Endometrium (tissue), 2 donors: ENCODE measurements around the gene ITGA3.
"Not testable (repeated sequence)": the region's sequence is repeated elsewhere in the genome, so short reads cannot be mapped to it uniquely, and the experiment has no call there.

ENCODE experiments used
- FAIRE-seq: peaks from 2 replicates; lab custom pipeline; 2012; peaks lifted over from hg19 to GRCh38; lab: Jason Lieb, UNC
- donor health status: control.
- donor health status: control.

ITGA3 gene

DNA sequence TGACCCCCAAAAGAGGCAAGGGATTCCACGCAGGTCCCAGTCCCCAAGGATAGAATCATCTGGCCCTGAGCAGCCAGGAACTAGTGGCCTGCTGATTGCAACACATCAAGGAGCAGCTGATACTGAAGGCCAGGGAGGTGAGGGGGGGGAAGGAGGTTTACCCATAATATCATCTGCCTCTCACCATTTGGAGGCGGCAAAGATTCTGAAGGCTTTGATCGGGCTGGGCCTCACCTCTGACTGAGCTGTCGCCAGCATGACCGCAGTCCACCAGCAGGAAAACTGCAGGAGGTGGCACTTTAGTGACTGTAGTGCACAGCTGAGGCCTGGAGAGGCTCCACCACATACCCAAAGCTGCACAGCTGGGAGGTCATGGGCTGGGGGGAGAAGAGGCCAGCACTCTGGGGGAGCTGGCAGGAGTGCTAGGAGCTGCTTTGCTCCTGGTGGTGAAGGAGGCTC lies 20.5 kb upstream of the ITGA3 start:
- FAIRE-seq = no peak

DNA sequence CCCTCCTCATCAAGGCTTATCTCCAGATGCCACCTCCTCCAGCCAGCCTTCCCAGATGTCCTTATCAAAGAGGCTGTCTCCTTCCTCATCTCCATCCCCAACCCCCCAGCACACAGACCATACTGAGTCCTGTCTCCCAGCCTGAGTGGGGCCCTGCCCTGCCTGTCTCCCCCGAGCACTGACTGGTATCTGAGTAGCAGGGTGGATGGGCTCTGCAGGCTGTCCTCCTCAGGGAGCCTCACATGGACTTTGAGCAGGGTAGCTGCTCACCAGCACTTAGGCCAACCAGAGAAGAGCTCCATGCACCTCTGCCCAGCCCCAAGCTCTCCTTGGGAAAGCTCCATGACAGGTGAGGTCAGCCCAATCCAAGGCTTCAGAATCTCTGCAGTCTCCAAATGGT lies 20.0 kb upstream of the ITGA3 start:
- FAIRE-seq = no peak

DNA sequence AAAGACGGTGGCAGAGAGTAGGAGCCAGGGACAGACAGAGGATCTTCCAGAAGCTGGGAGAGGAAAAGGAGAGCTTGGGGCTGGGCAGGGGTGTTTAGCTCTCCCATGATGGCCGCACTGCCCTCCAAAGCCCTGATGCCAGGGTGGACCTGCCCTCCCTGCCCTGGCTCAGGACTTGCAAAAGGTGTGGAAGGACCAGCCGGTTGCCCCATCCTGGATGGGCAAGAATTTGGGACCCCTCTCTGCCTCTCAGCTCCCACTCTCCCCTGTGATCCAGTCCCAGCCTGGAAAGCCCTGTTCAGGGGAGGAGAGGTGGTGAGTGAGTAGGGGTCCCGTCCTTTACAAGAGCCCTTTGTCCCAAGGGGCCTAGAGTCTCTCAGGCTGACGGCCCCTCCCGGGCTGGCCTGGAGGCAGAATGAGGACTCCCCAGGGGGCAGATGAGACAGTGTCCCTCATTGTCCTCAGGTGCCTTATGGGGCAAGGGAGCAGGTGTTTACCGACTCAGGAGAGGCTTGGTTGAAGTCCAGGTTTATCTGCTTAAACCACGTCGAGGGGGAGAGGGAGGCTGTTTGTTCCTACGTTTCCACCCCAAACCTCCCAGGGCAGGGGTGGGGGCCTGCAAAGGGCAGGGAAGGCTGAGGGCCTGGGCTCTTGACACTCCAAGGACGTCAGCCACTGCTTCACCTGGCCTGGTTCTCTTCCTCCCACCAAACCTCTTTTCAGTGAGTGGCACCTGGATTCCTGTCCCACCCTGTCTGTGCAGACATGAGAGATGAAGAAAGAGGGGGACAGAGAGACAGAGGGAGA lies 19.3 kb upstream of the ITGA3 start:
- no peak for FAIRE-seq

DNA sequence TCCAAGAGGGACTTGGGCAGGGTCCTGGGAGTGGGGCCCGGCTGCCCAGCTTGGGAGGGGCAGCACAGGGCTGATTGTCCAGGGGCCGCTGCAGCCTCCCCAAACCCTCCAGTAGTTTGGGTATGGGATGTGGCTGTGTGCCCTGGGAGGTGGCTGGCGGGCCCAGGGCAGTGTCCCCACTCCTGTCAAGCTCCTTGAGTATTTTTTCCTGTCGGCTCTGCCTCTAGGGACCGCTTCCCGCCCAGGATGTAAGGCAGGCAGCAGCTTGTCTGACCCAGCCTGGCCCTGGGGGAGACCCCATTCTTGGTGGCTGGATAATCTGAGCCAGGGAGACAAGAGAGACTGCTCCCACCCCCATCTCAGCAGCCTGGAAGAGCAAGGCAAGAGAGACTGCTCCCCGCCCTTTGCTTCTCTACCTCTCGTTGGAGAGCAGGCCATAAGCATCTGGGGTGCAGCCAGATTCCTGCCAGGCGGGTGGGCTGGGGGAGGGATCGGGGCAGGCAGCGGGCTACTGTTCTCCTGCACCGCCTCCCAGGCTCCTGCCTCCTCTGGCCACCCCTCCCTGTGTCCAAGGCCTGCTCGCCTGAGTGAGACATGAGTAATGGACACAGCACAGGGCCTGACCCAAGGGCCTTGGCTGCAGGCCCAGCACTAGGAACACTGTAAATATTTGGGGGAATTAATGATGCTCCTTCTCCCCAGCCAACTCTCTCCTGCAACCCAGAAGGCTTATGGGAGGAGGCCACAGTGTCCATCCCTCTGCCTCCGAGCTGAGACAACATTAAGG lies 18.4 kb upstream of the ITGA3 start:
- FAIRE-seq = no peak

DNA sequence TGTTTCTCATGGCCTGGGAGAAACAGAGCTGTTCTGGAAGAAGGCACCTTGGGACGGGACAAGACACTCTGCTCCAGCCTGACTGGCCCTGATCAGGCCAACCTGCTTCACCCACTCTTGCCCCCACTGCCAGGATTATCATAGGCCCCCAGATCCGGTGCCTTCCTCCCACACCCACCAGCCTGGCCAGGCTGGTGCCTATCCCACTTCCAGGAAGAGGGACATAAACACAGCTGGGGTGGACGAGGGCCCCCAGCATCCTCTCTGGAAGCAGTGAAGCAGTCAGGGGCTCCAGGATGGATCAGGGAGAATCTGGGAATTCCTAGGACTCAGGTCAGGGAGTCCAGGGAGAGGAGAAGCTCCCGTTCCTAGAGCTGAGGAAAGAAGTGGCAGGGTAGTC lies 16.9 kb upstream of the ITGA3 start:
- no peak for FAIRE-seq

DNA sequence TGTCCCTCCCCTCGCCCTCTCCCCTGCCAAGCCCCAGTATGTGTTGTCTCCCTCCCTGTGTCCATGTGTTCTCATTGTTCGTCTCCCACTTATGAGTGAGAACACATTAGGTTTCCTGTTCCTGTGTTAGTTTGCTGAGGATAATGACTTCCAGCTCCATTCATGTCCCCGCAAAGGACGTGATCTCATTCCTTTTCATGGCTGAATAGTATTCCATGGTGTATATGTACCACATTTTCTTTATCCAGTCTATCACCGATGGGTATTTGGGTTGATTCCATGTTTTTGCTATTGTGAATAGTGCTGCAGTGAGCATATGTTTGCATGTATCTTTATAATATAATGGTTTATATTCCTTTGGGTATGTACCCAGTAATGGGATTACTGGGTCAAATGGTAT lies 15.4 kb upstream of the ITGA3 start:
- not testable (repeated sequence) for FAIRE-seq

DNA sequence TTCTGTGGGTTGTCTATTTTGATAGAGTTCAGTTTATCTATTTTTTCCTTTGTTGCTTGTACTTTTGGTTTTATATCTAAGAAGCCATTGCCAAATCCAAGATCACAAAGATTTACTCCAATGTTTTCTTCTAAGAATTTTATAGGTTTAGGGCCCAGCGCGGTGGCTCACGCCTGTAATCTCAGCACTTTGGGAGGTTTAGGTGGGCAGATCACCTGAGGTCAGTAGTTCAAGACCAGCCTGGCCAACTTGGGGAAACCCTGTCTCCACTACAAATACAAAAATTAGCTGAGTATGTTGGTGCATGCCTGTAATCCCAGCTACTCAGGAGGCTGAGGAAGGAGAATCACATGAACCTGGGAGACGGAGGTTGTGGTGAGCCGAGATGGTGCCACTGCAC lies 13.7 kb upstream of the ITGA3 start:
- FAIRE-seq = no peak

DNA sequence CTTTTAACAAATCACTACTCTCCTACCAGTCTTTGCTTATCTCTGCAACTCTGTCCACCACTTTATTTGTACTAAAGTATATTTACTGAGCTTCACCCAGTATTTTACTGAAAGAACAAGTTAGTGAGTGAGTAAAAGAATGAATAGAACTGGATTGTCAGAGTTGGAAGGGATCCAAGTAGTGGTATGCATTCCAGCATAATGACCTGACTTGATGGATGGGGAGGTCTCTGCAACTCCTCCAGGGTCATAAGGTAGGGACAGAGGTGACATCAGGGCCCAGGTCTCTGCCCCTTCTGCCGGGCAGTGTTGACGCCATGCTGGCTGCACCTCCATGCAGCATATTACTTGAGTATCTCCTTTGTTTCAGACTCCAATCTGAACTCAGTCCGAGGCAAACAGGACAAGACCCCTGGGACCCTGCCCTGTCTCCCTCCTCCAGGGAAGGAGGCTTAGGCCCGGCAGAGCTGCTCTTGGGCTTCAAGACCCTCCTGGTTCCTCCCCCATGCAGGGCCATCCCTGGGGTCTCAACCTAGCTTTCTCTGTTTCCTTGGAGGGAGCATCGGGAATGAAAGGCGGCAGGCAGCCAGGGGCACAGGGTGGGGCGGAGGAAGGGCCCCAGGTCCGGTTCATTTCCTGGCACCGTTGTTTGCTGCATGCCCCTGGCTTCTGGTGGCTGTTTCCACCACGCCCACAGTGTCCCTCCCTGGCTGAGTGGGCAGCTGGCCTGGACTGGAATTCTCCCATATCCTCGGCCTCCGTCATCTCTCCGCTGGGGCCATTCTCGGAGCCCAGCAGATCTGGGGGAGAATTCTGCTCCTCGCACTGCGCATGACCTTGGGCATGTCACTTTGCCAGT lies 12.4 kb upstream of the ITGA3 start:
- no peak for FAIRE-seq

DNA sequence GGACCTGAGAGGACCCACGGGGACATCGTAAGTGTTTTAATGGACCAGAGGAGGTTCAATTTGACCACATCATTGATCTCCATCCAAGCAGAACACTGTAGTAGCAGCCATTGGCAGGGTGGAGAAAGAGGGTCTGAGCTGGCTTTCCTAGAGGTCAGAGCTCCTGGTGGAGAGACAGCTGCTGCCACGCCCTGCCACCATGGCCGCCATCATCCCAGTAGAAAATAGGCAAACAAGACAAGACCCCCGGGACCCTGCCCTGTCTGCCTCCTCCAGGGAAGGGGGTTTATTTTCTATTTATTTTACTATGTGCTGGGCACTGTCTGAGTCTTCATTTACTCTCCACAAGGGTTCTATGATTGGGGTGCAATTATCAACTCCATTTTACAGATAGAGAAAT lies 11.4 kb upstream of the ITGA3 start:
- FAIRE-seq = no peak

DNA sequence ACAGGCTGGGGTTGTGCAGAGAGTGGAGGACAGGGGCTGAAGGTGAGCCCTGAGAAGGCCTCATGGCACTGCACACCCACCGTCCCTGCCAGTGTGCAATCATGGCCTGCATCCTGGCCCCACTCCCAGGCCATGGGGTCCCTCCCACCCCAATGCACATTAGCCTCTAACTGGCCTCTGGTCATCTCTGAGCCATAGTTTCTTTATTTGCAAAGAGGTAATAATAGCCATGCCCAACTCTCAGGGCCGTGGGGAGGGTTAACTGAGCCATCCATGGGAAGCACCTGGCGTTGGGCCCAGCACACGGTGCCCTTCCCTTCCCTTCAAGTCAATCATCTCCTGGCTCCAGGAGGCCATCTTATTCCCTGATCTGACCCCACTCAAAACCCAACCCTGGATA lies 10.8 kb upstream of the ITGA3 start:
- FAIRE-seq = no peak

DNA sequence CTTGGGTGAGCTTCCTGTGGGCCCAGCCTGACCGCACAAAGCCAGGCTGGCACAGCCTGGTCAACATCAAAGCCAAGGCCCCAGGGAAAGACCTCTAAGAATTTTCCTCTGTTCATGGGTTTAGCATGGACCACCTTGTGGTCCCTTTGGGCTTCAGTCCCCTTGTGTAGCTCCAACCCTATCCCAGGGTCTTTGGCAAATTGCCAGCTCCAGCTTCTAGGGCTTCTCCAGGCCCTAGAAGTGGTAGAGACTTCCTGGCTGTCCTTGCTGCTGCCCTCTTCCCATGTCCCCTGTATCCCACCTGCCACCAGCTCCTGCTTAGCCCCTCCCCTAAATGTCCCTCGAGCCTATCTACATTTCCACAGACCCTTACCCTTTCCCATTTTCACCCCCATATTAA lies 9.7 kb upstream of the ITGA3 start:
- no peak for FAIRE-seq

DNA sequence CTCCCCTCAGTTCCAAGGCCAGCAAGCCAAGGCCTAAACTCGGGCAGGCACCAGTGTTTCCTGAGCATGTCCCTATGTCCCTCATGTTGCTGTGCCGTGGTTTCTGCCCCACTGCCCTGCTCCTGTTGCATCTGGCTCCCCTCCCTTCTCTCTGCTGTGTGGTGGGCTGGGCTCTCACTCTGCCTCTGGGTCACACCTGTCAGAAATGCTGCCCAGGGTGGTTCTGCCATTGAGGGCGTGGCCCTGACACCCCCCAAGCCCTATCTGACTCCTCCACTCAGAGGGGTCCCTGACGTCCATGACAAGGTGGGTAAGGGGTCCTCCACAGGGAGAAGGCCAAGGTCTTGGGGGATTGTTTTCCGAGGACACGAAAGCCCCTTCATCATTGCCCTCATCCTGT lies 9.2 kb upstream of the ITGA3 start:
- FAIRE-seq = no peak

DNA sequence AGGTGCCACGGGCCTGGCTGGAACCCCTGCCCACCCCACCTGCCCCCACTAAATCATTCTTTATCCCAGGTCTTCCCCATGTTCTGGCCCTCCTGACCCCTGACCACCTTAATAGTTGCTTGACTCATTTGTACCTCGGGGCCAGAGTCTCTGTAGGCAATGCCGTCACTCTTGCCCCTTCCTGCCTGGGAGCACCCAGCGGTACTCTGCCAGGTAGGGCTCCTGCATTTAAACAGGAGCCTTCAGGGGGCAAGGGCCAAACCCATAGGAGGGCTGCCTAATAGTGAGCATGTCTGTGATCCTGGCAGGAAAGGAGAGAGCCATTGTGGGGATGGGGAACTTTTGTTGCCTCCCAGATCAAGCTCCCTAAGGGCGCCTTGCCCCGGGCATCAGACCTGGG lies 8.8 kb upstream of the ITGA3 start:
- no peak for FAIRE-seq

DNA sequence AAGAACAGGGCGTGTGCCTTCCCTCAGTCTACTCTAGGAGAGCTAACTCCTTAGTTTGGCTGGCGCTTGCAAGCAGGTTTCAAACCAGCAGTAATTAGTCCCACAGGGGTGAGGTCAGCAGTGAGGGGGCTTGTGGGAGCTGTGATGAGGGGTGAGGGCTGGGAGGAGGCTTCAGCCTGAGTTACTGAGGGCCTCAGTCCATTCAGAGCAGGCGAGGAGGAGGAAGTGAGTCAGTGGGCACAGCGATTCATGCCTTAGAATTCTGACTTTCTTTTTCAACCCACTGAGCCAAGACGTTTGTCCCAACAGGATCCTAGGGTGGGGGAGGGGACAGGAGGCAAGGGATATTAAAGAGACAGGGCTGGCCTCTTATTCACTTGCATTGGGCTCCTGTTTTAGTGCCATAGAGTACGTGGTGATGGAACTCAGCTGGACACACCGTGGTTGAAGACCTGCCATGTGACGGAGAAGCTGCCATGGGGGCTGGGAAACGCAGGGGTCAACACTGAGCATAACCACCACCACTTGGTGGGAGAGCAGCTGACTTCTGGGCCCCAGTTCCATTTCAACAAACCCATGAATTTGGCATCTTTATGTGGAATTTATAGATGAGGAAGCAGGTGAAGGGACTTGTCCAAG lies 8.3 kb upstream of the ITGA3 start:
- no peak for FAIRE-seq

DNA sequence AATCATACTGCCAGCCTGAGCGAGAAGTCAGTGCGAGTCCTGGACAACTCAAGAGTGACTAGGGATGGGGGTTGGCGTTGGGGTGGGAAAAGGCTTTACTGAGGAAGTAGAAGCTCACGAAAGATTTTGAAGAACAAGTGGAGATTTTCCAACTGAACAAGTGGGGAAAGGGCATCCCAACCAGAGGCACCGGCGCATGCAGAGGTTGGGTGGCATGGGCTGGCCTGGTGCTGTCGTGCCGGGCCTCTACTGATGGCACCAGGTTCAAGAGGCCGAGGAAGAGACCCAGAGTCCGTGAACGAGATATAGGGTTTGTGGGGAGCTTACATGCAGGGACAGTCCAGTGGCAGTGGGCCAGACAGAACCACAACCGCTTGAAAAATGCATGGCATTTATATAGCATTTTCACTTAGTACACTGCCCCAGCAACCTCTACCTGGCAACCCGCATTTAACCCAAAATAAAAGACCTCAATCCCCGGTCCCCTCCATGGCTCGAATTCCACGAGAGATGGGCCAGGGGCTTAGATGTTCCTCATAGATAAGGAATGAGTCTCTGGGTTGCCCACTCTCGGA lies 7.7 kb upstream of the ITGA3 start:
- FAIRE-seq = no peak

DNA sequence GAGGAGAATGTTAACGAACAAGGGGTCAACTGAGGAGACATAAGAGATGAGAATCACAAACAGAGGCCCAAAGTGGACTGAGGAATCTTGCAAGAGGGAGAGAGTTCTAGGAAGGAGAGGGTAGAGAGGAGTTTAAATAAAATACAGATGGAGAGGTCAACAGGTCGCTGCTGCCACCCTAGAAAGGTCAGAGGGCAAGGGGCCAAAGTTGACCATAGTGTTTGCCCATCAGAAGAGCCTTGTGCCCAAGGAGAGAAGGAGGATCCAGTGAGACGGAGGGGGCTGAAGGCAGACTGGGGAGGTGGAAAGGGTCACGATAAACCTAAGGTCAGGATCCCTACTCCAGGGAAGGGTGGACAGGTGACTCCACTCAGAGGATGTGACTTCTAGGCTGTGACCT lies 6.9 kb upstream of the ITGA3 start:
- FAIRE-seq = no peak

DNA sequence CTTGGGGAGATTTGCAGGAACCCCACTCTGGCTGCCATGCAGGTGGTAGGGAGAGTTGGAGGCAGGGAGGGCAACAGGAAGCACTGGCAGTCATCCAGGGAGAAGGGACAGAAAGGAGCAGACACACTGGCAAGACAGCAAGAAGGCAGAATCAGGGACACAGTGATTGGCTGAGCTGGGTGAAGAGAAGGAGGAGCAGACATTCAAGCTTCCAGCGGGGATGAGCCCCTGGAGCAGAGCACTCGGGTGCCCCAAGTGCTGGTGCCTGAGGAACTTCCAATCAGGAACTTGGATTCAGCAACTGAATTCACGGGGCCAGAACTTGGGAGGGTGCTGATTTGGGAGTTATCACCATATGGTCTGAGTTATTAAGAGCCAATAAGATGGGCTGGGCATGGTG lies 6.3 kb upstream of the ITGA3 start:
- FAIRE-seq = no peak

DNA sequence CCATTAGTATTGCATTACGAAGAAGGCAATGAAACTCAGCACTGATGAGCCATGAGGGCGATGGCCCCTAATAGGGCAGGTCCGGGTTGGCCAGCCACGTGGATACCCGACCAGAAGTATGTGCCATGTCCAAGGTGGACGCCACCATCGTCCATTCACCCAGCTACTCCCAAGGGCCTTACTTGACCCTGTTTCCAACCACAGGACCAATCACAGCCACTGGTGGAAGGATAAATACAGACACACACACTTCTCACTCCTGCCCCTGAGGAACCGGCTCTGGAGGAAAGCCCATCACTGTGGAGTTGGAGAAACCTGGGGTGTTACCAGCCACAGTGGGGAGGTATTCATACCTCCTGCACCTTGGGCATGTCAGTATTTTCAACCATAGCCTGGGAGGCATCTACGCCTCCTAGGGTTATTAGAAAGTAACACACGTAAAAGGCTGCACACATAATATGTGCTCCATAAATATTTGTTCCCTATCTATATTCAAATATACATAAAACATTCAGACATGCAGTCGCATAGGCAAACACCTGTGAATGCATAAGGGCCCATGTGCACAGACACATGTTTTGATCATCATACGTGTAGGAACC lies 5.4 kb upstream of the ITGA3 start:
- no peak for FAIRE-seq

DNA sequence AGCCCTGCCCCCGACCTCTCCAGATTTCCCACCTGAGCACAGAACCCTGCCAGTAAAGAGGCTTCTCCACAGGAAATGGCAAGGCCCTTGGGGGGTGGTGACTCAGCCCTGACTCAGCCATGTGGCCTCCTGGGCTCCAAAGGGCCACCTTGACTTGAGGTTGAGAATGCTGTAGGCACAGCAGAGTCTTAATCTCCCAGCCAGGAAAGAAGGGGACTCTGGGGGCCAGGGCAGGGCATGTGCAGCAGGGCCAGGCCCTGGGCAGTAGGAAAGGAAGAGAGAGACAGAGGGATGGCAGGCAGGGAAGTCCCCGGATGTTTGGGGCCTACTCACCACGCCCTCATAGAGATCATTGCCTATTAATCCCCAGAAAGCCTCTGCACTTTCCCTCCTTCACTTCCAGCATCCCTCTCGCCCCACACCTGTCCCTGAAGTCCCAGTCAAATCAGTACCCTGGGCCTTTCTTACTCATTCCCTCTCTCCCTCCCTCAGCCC lies 4.8 kb upstream of the ITGA3 start:
- FAIRE-seq = no peak

DNA sequence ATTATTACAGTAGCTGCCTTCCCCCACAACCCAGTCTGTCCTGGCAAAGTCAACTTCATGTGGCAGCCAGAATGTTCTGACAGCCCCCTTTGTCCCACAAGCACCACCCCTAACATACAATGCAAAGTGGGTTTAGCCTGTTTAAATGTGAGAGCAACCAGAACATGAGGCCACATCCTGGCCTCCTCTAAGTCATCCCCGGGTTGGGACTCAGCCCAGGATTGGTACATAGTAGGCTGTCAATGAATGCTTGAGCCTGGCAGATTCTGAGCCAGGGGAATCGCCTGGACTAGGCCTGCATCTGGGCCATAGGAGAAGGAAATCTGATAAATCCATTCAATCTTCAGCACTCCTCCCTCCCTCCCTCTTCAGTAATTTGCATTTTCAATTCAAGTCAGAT lies 4.3 kb upstream of the ITGA3 start:
- no peak for FAIRE-seq

DNA sequence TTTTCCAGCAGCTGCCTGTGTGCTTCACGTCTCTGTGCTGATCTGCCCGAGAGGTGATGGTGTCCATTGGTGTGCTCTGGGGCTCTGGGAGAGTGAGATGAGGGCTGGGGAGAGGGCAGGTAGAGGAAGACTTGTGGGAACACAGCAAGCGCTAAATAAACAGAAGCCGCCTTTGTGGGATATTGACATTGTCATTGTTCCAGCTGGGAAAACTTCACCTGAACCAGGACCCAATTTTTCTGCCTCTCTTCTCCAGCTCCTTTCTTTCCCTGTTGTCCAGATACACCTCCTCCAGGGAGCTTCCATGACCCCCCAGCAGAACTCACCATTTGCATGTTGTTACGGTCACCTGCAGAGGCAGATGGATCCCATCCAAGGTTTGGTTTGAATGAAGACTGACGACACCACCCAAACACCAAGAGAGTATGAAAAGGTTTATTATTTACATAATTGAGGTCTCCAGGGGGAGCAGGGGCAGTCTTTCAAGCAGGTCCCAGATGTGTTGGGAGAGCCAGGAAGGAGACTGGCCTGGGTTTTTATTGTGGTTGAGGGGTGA lies 3.6 kb upstream of the ITGA3 start:
- FAIRE-seq = no peak
